ENCODE results near the gene ZNF324. TPM values are rescaled to one million over a fixed set of nuclear protein-coding genes. Genes with fewer than 3 reads are reported as not detected.

Gene ZNF324
- total and polyA plus RNA-seq, 2 of the 13 experiments (the other 11 are each of a cell fraction or from before 2014, with no cell fraction given): 1.1 to 4.7 TPM

DNA sequence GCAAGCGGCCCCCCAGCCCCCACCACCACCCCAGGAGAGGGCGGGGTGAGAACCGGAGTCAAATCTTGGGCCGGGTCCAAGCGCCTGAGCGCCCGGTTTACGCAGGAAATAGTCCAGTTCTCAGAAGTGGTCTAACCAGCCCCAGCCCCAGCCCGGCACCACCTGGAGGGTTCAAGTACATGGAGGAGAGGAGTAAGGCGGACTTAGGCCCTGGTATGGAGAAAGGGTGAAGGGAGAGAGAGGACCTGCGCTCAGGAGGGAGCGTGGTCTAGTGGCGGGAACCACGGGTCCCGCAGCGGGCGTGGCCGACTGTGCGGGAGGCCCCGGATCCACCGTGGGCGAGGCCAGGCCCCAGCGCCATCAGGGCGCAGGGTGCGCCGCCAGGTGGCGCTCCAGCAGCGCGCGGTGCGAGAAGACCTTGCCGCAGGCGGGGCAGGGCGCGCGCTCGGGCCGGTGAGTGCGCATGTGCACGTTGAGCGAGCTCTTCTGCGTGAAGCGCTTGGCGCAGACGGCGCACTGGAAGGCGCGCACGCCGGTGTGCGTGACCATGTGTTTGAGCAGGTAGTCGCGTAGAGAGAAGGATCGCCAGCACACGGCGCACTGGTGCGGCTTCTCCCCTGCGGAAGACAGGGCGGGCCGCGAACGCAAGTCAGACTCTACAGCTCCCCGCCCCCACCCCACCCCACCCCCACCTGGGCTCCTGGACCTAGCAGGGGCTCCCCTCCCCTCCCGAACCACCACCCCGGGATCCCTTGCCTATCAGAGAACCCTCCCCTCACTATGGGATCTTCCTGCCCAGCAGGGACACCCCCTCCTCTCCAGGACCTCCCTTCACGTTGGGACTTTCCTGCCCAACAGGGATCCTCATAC is 47.0 kb downstream of the ZNF324 start (continued):
- TF ChIP-seq CCAR2 (optimal IDR thresholded peaks at IDR 0.05; ENCODE audit: low read depth, low read length) (no peak), RARA (CRISPR knock-in tag; IDR thresholded peaks at IDR 0.05) (peak; percentile 41; the same call in 1 of the 2 replicates), ESRRA (CRISPR knock-in tag; IDR thresholded peaks at IDR 0.05; ENCODE audit: low read depth) (peak; percentile 72), NR2F6 (IDR thresholded peaks at IDR 0.05) (no peak), NR2F6 (CRISPR knock-in tag; IDR thresholded peaks at IDR 0.05) (0 out of 2 replicates have a peak, but pooled peaks have one; percentile 53), MIER2 (CRISPR knock-in tag; IDR thresholded peaks at IDR 0.05) (peak; percentile 44; the same call in 1 of the 2 replicates), ZMYM4 (CRISPR knock-in tag; IDR thresholded peaks at IDR 0.05) (peak; percentile 70; the same call in 1 of the 2 replicates), JARID2 (CRISPR knock-in tag; IDR thresholded peaks at IDR 0.05; ENCODE audit: insufficient replicate concordance) (no peak), SP5 (CRISPR knock-in tag; IDR thresholded peaks at IDR 0.05; ENCODE audit: borderline replicate concordance, low read depth) (0 out of 2 replicates have a peak, but pooled peaks have one; percentile 19), KAT2B (IDR thresholded peaks at IDR 0.05; ENCODE audit: borderline replicate concordance, low read depth, low read length) (no peak), CBX1 (IDR thresholded peaks at IDR 0.05; ENCODE audit: low read depth) (peak; percentile 90), ETV6 (CRISPR knock-in tag; conservative IDR thresholded peaks at IDR 0.05) (peak; percentile 78), ZNF660 (CRISPR knock-in tag; IDR thresholded peaks at IDR 0.05; ENCODE audit: borderline replicate concordance, low read depth) (no peak), ZNF225 (CRISPR knock-in tag; IDR thresholded peaks at IDR 0.05) (no peak), SPEN (CRISPR knock-in tag; IDR thresholded peaks at IDR 0.05; ENCODE audit: low read depth) (peak; percentile 94), GTF3A (CRISPR knock-in tag; conservative IDR thresholded peaks at IDR 0.05) (0 out of 2 replicates have a peak, but pooled peaks have one; percentile 32), ZMYM2 (CRISPR knock-in tag; IDR thresholded peaks at IDR 0.05) (no peak), TCF12 (IDR thresholded peaks at IDR 0.05) (no peak), TCF12 (CRISPR knock-in tag; IDR thresholded peaks at IDR 0.05) (peak; percentile 88; the same call in 1 of the 2 replicates), CBFB (CRISPR knock-in tag; IDR thresholded peaks at IDR 0.05) (peak; percentile 71), NFIB (CRISPR knock-in tag; IDR thresholded peaks at IDR 0.05; ENCODE audit: borderline replicate concordance) (no peak)
- TF ChIP-seq, protein P1, sequence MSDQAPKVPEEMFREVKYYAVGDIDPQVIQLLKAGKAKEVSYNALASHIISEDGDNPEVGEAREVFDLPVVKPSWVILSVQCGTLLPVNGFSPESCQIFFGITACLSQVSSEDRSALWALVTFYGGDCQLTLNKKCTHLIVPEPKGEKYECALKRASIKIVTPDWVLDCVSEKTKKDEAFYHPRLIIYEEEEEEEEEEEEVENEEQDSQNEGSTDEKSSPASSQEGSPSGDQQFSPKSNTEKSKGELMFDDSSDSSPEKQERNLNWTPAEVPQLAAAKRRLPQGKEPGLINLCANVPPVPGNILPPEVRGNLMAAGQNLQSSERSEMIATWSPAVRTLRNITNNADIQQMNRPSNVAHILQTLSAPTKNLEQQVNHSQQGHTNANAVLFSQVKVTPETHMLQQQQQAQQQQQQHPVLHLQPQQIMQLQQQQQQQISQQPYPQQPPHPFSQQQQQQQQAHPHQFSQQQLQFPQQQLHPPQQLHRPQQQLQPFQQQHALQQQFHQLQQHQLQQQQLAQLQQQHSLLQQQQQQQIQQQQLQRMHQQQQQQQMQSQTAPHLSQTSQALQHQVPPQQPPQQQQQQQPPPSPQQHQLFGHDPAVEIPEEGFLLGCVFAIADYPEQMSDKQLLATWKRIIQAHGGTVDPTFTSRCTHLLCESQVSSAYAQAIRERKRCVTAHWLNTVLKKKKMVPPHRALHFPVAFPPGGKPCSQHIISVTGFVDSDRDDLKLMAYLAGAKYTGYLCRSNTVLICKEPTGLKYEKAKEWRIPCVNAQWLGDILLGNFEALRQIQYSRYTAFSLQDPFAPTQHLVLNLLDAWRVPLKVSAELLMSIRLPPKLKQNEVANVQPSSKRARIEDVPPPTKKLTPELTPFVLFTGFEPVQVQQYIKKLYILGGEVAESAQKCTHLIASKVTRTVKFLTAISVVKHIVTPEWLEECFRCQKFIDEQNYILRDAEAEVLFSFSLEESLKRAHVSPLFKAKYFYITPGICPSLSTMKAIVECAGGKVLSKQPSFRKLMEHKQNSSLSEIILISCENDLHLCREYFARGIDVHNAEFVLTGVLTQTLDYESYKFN (CRISPR knock-in tag; conservative IDR thresholded peaks at IDR 0.05): peak; percentile 64
- TF ChIP-seq, protein P2, sequence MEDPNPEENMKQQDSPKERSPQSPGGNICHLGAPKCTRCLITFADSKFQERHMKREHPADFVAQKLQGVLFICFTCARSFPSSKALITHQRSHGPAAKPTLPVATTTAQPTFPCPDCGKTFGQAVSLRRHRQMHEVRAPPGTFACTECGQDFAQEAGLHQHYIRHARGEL (CRISPR knock-in tag; IDR thresholded peaks at IDR 0.05): no peak
- TF ChIP-seq, protein P3, sequence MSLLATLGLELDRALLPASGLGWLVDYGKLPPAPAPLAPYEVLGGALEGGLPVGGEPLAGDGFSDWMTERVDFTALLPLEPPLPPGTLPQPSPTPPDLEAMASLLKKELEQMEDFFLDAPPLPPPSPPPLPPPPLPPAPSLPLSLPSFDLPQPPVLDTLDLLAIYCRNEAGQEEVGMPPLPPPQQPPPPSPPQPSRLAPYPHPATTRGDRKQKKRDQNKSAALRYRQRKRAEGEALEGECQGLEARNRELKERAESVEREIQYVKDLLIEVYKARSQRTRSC (CRISPR knock-in tag; IDR thresholded peaks at IDR 0.05; ENCODE audit: low read depth): no peak; the same call in 1 of the 2 replicates
- TF ChIP-seq, protein P4, sequence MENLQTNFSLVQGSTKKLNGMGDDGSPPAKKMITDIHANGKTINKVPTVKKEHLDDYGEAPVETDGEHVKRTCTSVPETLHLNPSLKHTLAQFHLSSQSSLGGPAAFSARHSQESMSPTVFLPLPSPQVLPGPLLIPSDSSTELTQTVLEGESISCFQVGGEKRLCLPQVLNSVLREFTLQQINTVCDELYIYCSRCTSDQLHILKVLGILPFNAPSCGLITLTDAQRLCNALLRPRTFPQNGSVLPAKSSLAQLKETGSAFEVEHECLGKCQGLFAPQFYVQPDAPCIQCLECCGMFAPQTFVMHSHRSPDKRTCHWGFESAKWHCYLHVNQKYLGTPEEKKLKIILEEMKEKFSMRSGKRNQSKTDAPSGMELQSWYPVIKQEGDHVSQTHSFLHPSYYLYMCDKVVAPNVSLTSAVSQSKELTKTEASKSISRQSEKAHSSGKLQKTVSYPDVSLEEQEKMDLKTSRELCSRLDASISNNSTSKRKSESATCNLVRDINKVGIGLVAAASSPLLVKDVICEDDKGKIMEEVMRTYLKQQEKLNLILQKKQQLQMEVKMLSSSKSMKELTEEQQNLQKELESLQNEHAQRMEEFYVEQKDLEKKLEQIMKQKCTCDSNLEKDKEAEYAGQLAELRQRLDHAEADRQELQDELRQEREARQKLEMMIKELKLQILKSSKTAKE (CRISPR knock-in tag; IDR thresholded peaks at IDR 0.05; ENCODE audit: borderline replicate concordance): no peak
